ENCODE data around the gene LRRC3C.

The LRRC3C gene

DNA sequence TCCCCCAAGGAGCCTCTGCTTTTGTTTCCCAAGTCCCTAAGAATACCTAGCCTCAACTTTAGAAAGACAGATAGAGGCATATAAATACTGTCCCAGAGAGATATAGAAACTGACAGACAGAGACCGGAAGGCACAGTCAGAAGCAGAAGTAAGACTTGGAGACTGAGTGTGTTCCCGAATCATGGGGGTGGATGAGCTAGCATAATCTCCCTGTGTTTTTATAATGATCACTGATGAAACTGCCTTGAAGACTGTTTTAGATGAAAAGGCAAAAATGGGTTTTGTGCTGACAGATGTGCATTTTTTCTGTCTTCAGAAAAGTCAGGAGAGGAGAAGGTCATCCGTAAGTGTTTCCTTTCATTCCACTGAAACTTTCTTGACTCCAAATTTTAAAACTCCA, 44.7 kb downstream of the LRRC3C start:
- Histone ChIP-seq H3K36me3 (replicated peaks; ENCODE audit: insufficient read depth, low read length) (no peaks in the 10 kb centered on the region), H2AFZ (ENCODE audit: low read length) (no peak overlapping the region), H3K4me2 (ENCODE audit: low read depth, low read length) (no peak overlapping the region), H3K9ac (ENCODE audit: low read length) (no peak overlapping the region), H3K4me3 (ENCODE audit: low read length) (no peak overlapping the region), H3K4me1 (ENCODE audit: low read length) (no peaks in the 10 kb centered on the region), H3F3A (ENCODE audit: insufficient read depth, low read length) (no peaks in the 10 kb centered on the region), H3K27me3 (replicated peaks; ENCODE audit: insufficient read depth, low read length) (peaks cover 28% of the 10 kb centered on the region), H3K9me3 (replicated peaks; ENCODE audit: insufficient read depth, low read length) (no peaks in the 10 kb centered on the region), H3K79me2 (ENCODE audit: low read length) (no peaks in the 10 kb centered on the region), H3K9me2 (replicated peaks; ENCODE audit: insufficient read depth, low read length) (no peaks in the 10 kb centered on the region), H4K20me1 (ENCODE audit: insufficient read depth, low read length) (no peaks in the 10 kb centered on the region), H3K27ac (ENCODE audit: low read length) (no peak overlapping the region)
- no peak for DNase-seq
- TF ChIP-seq CTCF (IDR thresholded peaks at IDR 0.05; ENCODE audit: low read length) (no peak), EZH2 (optimal IDR thresholded peaks at IDR 0.05; ENCODE audit: low read depth, low read length) (no peak)

GRCh38 chr17:39973496-39973895, 46.0 kb downstream of the LRRC3C start:
- no peaks in the 10 kb centered on the region for H3K4me1 ChIP-seq (ENCODE audit: low read length)
- no peak overlapping the region for H3K9ac ChIP-seq (ENCODE audit: low read length)
- H3K79me2 ChIP-seq (ENCODE audit: low read length): no peaks in the 10 kb centered on the region
- H3K9me3 ChIP-seq (replicated peaks; ENCODE audit: insufficient read depth, low read length): no peaks in the 10 kb centered on the region
- DNase-seq: no peak
- H3K4me3 ChIP-seq (ENCODE audit: low read length): no peak overlapping the region
- no peak overlapping the region for H3K4me2 ChIP-seq (ENCODE audit: low read depth, low read length)
- H3K9me2 ChIP-seq (replicated peaks; ENCODE audit: insufficient read depth, low read length): no peaks in the 10 kb centered on the region
- H3K27me3 ChIP-seq (replicated peaks; ENCODE audit: insufficient read depth, low read length): peaks cover 27% of the 10 kb centered on the region
- TF ChIP-seq EZH2 (optimal IDR thresholded peaks at IDR 0.05; ENCODE audit: low read depth, low read length): no peak
- TF ChIP-seq EZH2phosphoT487 (IDR thresholded peaks at IDR 0.05; ENCODE audit: low read length): no peak
- TF ChIP-seq CTCF (IDR thresholded peaks at IDR 0.05; ENCODE audit: low read length): no peak
- no peaks in the 10 kb centered on the region for H4K20me1 ChIP-seq (ENCODE audit: insufficient read depth, low read length)
- no peaks in the 10 kb centered on the region for H3F3A ChIP-seq (ENCODE audit: insufficient read depth, low read length)
- no peaks in the 10 kb centered on the region for H3K36me3 ChIP-seq (replicated peaks; ENCODE audit: insufficient read depth, low read length)
- no peak overlapping the region for H3K27ac ChIP-seq (ENCODE audit: low read length)
- no peak overlapping the region for H2AFZ ChIP-seq (ENCODE audit: low read length)

DNA sequence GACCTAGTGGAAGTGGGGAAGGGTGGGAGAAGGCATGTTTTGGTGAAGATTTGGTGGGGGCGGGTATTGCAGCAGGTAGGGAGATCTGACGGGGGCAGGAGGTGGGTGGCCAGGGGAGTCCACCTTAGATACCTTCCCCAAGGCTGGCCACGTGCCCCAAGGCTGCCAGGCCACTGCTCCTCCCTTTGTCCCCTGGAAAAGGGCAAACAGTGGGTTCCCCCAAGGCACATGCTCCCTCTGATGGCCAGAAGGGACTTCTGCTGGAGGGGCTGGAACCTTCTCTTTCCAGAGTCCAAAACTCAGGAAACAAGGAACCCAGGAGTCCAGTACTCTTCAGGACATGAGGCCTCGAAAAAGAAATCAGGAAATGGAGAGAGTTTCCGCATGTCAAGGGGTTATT, 46.9 kb downstream of the LRRC3C start:
- Histone ChIP-seq H3K9me2 (replicated peaks; ENCODE audit: insufficient read depth, low read length) (no peaks in the 10 kb centered on the region), H3K9me3 (replicated peaks; ENCODE audit: insufficient read depth, low read length) (no peaks in the 10 kb centered on the region), H3K4me3 (ENCODE audit: low read length) (no peak overlapping the region), H2AFZ (ENCODE audit: low read length) (no peak overlapping the region), H3F3A (ENCODE audit: insufficient read depth, low read length) (no peaks in the 10 kb centered on the region), H3K4me2 (ENCODE audit: low read depth, low read length) (no peak overlapping the region), H4K20me1 (ENCODE audit: insufficient read depth, low read length) (no peaks in the 10 kb centered on the region), H3K79me2 (ENCODE audit: low read length) (no peaks in the 10 kb centered on the region), H3K9ac (ENCODE audit: low read length) (no peak overlapping the region), H3K27ac (ENCODE audit: low read length) (no peak overlapping the region), H3K27me3 (replicated peaks; ENCODE audit: insufficient read depth, low read length) (peaks cover 24% of the 10 kb centered on the region), H3K4me1 (ENCODE audit: low read length) (peaks cover 3% of the 10 kb centered on the region; the same call in 1 of the 2 replicates), H3K36me3 (replicated peaks; ENCODE audit: insufficient read depth, low read length) (no peaks in the 10 kb centered on the region)
- no peak for TF ChIP-seq EZH2 (optimal IDR thresholded peaks at IDR 0.05; ENCODE audit: low read depth, low read length)
- no peak for TF ChIP-seq CTCF (IDR thresholded peaks at IDR 0.05; ENCODE audit: low read length)
- DNase-seq: no peak

All from MM.1S (cell line).